Nephron progenitor cell (in vitro differentiated cells): Measurements from ENCODE around the gene ADCK2.

ENCODE experiments used
- DNase-seq: peaks from one replicate; pipeline ENCODE4 v3.0.0; 2021
- H3K27ac Mint-ChIP-seq: 2 replicates; pipeline ENCODE4 v1.8.0; 2021; ENCODE audit warnings: mild to moderate bottlenecking, moderate library complexity, mixed read lengths
- H3K27me3 Mint-ChIP-seq: 2 replicates; pipeline ENCODE4 v1.8.0; 2021; ENCODE audit warnings: mild to moderate bottlenecking, low read depth, mixed read lengths; ENCODE audit not compliant: poor library complexity
- H3K36me3 Mint-ChIP-seq: 2 replicates; pipeline ENCODE4 v1.8.0; 2021; ENCODE audit warnings: low read depth, mixed read lengths
- H3K4me1 Mint-ChIP-seq: 2 replicates; pipeline ENCODE4 v1.8.0; 2021; ENCODE audit warnings: mixed read lengths
- H3K4me3 Mint-ChIP-seq: 2 replicates; pipeline ENCODE4 v1.8.0; 2021; ENCODE audit warnings: mild to moderate bottlenecking, moderate library complexity, mixed read lengths
- H3K9me3 Mint-ChIP-seq: 2 replicates; pipeline ENCODE4 v1.8.0; 2021; ENCODE audit warnings: mild to moderate bottlenecking, moderate library complexity, mixed read lengths
- TF ChIP-seq, protein P1 (sequence below): fragments of 200-600 bp; sonication (generic); IDR thresholded peaks from 2 replicates; pipeline ENCODE4 v1.5.0; 2021; ENCODE audit warnings: antibody characterized with exemption

ADCK2 gene

DNA sequence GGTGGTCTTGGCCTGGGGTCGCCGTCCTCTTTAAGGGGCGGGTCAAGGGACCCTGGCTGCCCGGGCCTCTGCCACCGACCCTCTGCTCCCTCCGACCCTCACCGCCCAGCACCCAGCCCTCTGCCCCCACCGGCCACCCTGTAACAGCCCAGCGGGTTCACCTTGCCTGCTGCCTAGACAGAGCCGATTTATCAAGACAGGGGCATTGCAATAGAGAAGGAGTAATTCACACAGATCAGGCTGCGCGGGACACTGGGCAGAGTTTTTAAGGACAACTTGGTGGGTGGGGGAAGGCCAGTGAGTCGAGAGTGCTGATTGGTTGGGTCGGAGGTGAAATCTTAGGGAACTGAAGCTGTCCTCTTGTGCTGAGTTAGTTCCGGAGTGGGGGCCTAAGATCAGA is 779 bp upstream of the ADCK2 start:
- Mint-ChIP-seq H3K4me3 (peak overlapping the region; percentile 82), H3K36me3 (no peaks in the 10 kb centered on the region), H3K9me3 (no peaks in the 10 kb centered on the region), H3K27ac (no peak overlapping the region), H3K27me3 (peaks cover 42% of the 10 kb centered on the region), H3K4me1 (peaks cover 46% of the 10 kb centered on the region)
- DNase-seq, result no peak
- TF ChIP-seq, protein P1, sequence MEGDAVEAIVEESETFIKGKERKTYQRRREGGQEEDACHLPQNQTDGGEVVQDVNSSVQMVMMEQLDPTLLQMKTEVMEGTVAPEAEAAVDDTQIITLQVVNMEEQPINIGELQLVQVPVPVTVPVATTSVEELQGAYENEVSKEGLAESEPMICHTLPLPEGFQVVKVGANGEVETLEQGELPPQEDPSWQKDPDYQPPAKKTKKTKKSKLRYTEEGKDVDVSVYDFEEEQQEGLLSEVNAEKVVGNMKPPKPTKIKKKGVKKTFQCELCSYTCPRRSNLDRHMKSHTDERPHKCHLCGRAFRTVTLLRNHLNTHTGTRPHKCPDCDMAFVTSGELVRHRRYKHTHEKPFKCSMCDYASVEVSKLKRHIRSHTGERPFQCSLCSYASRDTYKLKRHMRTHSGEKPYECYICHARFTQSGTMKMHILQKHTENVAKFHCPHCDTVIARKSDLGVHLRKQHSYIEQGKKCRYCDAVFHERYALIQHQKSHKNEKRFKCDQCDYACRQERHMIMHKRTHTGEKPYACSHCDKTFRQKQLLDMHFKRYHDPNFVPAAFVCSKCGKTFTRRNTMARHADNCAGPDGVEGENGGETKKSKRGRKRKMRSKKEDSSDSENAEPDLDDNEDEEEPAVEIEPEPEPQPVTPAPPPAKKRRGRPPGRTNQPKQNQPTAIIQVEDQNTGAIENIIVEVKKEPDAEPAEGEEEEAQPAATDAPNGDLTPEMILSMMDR, result no peak

DNA sequence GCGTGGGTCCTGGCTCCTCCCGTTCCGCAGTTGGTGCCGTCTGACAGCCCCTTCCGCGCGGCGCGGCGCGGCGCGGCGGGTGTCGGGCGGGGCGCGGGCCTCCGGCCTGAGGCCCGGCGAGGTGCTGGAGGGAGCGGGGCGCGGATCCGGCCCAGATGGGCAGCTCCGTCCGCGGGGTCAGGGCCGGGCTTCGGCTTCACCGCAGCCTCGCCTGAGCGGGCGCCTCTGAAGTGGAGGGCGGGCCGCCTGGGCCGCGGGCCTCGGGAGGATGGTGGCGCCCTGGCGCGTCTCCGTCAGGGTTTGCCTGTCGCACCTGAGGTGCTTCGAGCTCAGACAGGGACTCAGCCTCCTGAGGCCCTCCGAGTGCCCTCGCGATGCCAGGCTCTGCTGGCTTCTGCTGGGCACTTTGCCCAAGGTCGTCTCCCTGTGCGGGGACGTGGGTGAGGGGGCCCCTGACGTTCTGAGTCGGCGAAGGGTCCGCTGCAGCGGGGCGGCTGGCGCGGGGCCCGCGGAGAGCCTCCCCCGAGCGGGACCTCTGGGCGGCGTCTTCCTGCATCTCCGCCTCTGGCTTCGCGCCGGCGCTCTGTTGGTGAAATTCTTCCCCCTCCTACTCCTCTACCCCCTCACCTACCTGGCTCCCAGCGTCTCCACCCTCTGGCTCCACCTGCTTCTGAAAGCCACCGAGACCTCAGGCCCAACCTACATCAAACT is 473 bp downstream of the ADCK2 start:
- Mint-ChIP-seq H3K4me1 (peaks cover 46% of the 10 kb centered on the region), H3K27me3 (peaks cover 42% of the 10 kb centered on the region), H3K27ac (no peak overlapping the region), H3K36me3 (peaks cover 6% of the 10 kb centered on the region), H3K9me3 (no peaks in the 10 kb centered on the region), H3K4me3 (peak overlapping the region; percentile 84)
- TF ChIP-seq, protein P1, result no peak
- peak; percentile 67 for DNase-seq

DNA sequence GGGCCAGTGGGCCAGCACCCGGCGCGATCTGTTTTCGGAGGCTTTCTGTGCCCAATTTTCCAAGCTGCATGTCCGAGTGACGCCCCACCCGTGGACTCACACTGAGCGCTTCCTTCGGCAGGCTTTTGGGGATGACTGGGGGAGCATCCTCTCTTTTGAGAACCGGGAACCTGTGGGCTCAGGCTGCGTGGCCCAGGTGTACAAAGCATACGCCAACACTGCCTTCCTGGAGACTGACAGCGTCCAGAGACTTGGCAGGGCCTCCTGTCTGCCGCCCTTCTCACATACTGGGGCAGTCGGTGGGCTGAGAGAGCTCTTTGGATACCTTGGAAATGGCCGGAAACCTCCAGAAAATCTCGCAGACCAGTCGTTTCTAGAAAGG is 1.0 kb downstream of the ADCK2 start:
- DNase-seq, result no peak
- TF ChIP-seq, protein P1, result no peak
- Mint-ChIP-seq H3K36me3 (peaks cover 7% of the 10 kb centered on the region), H3K27me3 (peaks cover 42% of the 10 kb centered on the region), H3K4me3 (peak overlapping the region; percentile 84), H3K27ac (no peak overlapping the region), H3K4me1 (peaks cover 46% of the 10 kb centered on the region), H3K9me3 (no peaks in the 10 kb centered on the region)

DNA sequence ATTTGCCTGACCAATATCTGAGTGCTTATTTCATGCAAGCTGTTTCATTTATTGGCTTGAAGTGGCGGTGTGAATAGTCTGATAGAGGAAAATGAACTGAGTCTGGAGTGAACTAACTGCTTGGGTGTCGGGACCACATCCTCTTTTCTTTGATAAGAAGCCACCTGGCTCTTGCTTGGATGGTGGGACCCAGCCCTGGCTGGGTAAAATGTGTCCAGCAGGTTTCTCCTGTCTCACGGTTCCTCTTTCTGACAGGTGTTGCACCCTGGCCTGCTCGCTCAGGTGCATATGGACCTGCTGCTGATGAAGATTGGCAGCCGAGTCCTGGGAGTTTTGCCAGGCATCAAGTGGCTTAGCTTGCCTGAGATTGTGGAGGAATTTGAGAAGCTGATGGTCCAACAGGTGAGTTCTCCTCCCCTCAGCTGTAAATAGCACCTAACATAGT is 1.6 kb downstream of the ADCK2 start:
- Mint-ChIP-seq H3K36me3 (peaks cover 12% of the 10 kb centered on the region), H3K27me3 (peaks cover 44% of the 10 kb centered on the region)
- TF ChIP-seq, protein P1, result no peak

DNA sequence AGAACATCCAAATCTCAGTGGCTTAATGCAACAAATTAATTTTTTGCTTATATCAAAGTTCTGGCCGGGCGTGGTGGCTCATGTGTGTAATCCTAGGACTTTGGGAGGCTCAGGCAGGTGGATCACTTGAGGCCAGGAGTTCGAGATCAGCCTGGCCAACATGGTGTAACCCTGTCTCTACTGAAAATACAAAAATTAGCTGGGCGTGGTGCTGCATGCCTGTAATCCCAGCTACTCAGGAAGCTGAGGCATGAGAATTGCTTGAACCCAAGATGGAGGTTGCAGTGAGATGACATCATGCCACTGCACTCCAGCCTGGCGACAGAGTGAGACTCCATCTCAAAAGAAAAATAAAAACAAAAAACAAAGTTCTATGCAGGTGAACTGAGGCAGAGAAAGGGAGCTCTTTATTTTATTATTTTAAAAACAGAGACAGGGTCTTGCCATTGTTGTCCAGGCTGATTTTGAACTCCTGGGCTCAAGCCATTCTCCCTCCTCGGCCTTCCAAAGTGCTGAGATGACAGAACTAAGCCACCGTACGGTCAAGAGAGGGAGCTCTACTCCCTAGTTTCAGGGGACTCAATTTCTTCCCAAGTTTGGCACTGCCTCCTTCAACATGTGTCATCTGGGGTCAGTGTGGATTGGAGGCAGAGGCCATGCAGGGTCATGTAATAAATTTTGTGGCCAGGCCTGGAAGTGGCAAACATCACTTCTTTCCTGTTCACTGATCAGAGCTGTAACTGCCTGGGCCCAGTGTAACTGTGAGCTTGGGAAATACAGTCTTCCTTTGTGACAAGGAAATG is 2.4 kb downstream of the ADCK2 start:
- no peaks in the 10 kb centered on the region for H3K9me3 Mint-ChIP-seq
- peak overlapping the region; percentile 84 for H3K4me3 Mint-ChIP-seq
- DNase-seq, result peak; percentile 54
- TF ChIP-seq, protein P1, result peak; percentile 48
- H3K4me1 Mint-ChIP-seq, result peaks cover 45% of the 10 kb centered on the region
- peak overlapping the region; percentile 8 for H3K27ac Mint-ChIP-seq
- peaks cover 45% of the 10 kb centered on the region for H3K27me3 Mint-ChIP-seq
- peaks cover 15% of the 10 kb centered on the region for H3K36me3 Mint-ChIP-seq

More for the DNA sequence above, 1.6 kb downstream of the ADCK2 start:
- no peak for DNase-seq
- Mint-ChIP-seq H3K4me1 (peaks cover 46% of the 10 kb centered on the region), H3K27ac (peak overlapping the region; percentile 22), H3K9me3 (no peaks in the 10 kb centered on the region), H3K4me3 (peak overlapping the region; percentile 84)
